SH-SY5Y (cell line): Measurements from ENCODE around the gene STAP2.

ENCODE experiments used
- GATA2 ChIP-seq: IDR thresholded peaks from 2 replicates; pipeline ENCODE4 v1.6.1; 2011; ENCODE audit warnings: mild to moderate bottlenecking, low read depth, low read length
- GATA3 ChIP-seq: IDR thresholded peaks from 2 replicates; pipeline ENCODE4 v1.6.1; 2011; ENCODE audit warnings: low read depth, mild to moderate bottlenecking, low read length, moderate library complexity

DNA sequence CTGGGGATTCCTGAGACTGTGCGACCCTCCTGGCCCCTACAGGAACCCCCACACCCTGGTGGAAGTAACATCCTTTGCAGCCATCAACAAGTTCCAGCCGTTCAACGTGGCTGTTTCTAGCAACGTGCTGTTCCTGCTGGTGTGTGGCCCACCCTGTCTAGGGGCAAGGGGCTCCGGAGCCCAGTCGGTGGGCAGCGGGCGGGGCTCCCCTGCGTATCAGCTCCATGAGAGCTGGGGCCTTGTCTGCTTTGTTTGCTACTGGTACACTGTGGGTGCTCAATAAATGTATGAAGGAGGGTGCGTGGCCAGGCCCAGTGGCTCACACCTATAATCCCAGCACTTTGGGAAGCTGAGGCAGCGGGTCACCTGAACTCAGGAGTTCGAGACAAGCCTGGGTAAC lies 15.7 kb upstream of the STAP2 start:
- no peak for TF ChIP-seq GATA3
- no peak for TF ChIP-seq GATA2
